PC-3 (cell line): ENCODE data around the gene OPRM1. TPM values are rescaled to one million over a fixed set of nuclear protein-coding genes. Genes with fewer than 3 reads are reported as not detected.

ENCODE experiments used
- ATAC-seq: fragments of 200-7000 bp; cut with Tn5 transposase; 2 replicates; pipeline ENCODE4 v1.9.1; 2020; ENCODE audit warnings: mild to moderate bottlenecking, moderate library complexity
- BruUV-seq: library from RNA; stranded (reverse); fragments of 400-500 nt; replicated peaks from 2 replicates; lab custom pipeline; 2021; lab: Mats Ljungman, UMichigan
- CTCF ChIA-PET: fragments of 300-600 bp; sonication (Branson Sonifier 250); formaldehyde crosslinking; loops from one replicate; lab custom pipeline; 2022; ENCODE audit warnings: antibody characterized with exemption; lab: Charles Lee
- POLR2A ChIA-PET: fragments of 300-600 bp; sonication (Branson Sonifier 250); formaldehyde crosslinking; loops from one replicate; lab custom pipeline; 2022; ENCODE audit warnings: antibody characterized with exemption; ENCODE audit not compliant: unreplicated experiment; lab: Charles Lee
- DNase-seq: peaks from one replicate; pipeline ENCODE4 v3.0.0-alpha.2; 2015
- H2AFZ ChIP-seq: fragments of 300-600 bp; sonication (generic); 2 replicates; pipeline ENCODE4 v1.6.0; 2016; ENCODE audit warnings: antibody characterized with exemption, low read length
- H3F3A ChIP-seq: fragments of 300-600 bp; sonication (generic); one replicate; pipeline ENCODE4 v1.6.0; 2017; ENCODE audit warnings: antibody characterized with exemption, low read length, control low read depth, mild to moderate bottlenecking; ENCODE audit not compliant: unreplicated experiment
- H3K27ac ChIP-seq: fragments of 300-600 bp; sonication (generic); 2 replicates; pipeline ENCODE4 v1.5.1; 2016; ENCODE audit warnings: mild to moderate bottlenecking, low read length
- H3K27me3 ChIP-seq: fragments of 300-600 bp; sonication (generic); 2 replicates; pipeline ENCODE4 v1.6.1; 2016; ENCODE audit warnings: low read length, mixed read lengths
- H3K36me3 ChIP-seq: fragments of 300-600 bp; sonication (generic); 2 replicates; pipeline ENCODE4 v1.6.1; 2016; ENCODE audit warnings: low read depth, mixed run types, low read length, mixed read lengths
- H3K4me1 ChIP-seq: fragments of 300-600 bp; sonication (generic); 2 replicates; pipeline ENCODE4 v1.5.1; 2016; ENCODE audit warnings: low read length; ENCODE audit not compliant: insufficient read depth
- H3K4me2 ChIP-seq: fragments of 300-600 bp; sonication (generic); 2 replicates; pipeline ENCODE4 v1.6.0; 2016; ENCODE audit warnings: low read length
- H3K4me3 ChIP-seq: fragments of 300-600 bp; sonication (generic); 2 replicates; pipeline ENCODE4 v1.5.1; 2016; ENCODE audit warnings: mild to moderate bottlenecking, low read length, mixed read lengths
- H3K79me2 ChIP-seq: fragments of 300-600 bp; sonication (generic); 2 replicates; pipeline ENCODE4 v1.6.1; 2017; ENCODE audit warnings: low read length, mixed read lengths
- H3K9ac ChIP-seq: fragments of 300-600 bp; sonication (generic); 2 replicates; pipeline ENCODE4 v1.6.0; 2016; ENCODE audit warnings: mild to moderate bottlenecking, low read length
- H3K9me2 ChIP-seq: fragments of 300-600 bp; sonication (generic); replicated peaks from 2 replicates; pipeline ENCODE4 v1.6.1; 2016; ENCODE audit warnings: mixed run types, low read length, mixed read lengths
- H3K9me3 ChIP-seq: fragments of 300-600 bp; sonication (generic); 2 replicates; pipeline ENCODE4 v1.6.1; 2016; ENCODE audit warnings: low read length, mixed read lengths
- H4K20me1 ChIP-seq: fragments of 300-600 bp; sonication (generic); 2 replicates; pipeline ENCODE4 v1.6.1; 2016; ENCODE audit warnings: low read length, mixed read lengths
- EZH2 ChIP-seq: fragments of 300-600 bp; sonication (generic); IDR thresholded peaks from one replicate; pipeline ENCODE4 v1.6.1; 2017; ENCODE audit warnings: antibody characterized with exemption, mild to moderate bottlenecking, low read length; ENCODE audit not compliant: unreplicated experiment
- EZH2phosphoT487 ChIP-seq: fragments of 300-600 bp; sonication (generic); IDR thresholded peaks from 2 replicates; pipeline ENCODE4 v1.6.1; 2018; ENCODE audit warnings: mild to moderate bottlenecking, antibody characterized with exemption, low read length, borderline replicate concordance
- intact Hi-C: fragments of 100-400 bp; cut with micrococcal nuclease; formaldehyde crosslinking; loops from 2 replicates; pipeline ENCODE4 v1.9.0; 2023
- total RNA-seq: library from RNA; depleted of rRNA; stranded (reverse); fragments of >200 nt; gene quantifications from 2 replicates; pipeline ENCODE4 v1.2.3, GENCODE V29; 2014
- TF ChIP-seq, protein P1 (sequence below): fragments of 300-600 bp; sonication (generic); conservative IDR thresholded peaks from 2 replicates; pipeline ENCODE4 v1.5.1; 2017; ENCODE audit warnings: antibody characterized with exemption, low read depth, mild to moderate bottlenecking, low read length

OPRM1 gene
- total RNA-seq, 1 experiment from 2014 or later: not detected

DNA sequence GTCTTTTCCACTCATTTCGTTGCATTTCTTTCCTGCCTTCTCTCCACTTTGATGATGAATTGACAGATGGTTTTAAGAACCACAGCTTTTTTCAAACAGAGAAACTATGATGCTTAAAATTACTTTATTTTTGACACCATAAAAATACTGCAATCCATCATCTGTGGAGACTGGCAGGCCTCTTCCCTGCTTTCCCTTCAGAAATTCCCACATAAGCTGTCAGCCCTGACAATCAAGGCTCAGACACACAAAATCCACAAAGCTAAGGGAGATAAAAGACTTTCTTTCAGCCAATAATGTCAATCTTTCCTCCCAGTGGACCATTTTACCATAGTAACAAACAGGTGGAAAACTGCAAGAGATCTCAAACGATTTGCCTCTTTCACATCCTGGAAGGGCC, 235.1 kb downstream of the OPRM1 start:
- no peaks in the 10 kb centered on the region for H3K9me2 ChIP-seq
- H3K27ac ChIP-seq: no peak overlapping the region
- H3F3A ChIP-seq: no peaks in the 10 kb centered on the region
- CTCF ChIA-PET: no interaction called here
- intact Hi-C loops: no loop called here
- H3K4me2 ChIP-seq: no peak overlapping the region
- no peaks in the 10 kb centered on the region for H3K27me3 ChIP-seq
- H3K9me3 ChIP-seq: no peaks in the 10 kb centered on the region
- H3K36me3 ChIP-seq: no peaks in the 10 kb centered on the region
- H3K4me3 ChIP-seq: no peak overlapping the region
- POLR2A ChIA-PET: interaction anchor here (0.6 kb wide), 1 partner anchor 131 kb away, joined by 3 read pairs; no protein-coding TSS in a partner anchor
- no TSS peak for BruUV-seq
- H3K9ac ChIP-seq: no peak overlapping the region
- no peaks in the 10 kb centered on the region for H4K20me1 ChIP-seq
- TF ChIP-seq EZH2 (no peak), EZH2phosphoT487 (no peak)
- TF ChIP-seq, protein P1, sequence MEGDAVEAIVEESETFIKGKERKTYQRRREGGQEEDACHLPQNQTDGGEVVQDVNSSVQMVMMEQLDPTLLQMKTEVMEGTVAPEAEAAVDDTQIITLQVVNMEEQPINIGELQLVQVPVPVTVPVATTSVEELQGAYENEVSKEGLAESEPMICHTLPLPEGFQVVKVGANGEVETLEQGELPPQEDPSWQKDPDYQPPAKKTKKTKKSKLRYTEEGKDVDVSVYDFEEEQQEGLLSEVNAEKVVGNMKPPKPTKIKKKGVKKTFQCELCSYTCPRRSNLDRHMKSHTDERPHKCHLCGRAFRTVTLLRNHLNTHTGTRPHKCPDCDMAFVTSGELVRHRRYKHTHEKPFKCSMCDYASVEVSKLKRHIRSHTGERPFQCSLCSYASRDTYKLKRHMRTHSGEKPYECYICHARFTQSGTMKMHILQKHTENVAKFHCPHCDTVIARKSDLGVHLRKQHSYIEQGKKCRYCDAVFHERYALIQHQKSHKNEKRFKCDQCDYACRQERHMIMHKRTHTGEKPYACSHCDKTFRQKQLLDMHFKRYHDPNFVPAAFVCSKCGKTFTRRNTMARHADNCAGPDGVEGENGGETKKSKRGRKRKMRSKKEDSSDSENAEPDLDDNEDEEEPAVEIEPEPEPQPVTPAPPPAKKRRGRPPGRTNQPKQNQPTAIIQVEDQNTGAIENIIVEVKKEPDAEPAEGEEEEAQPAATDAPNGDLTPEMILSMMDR: no peak
- no peaks in the 10 kb centered on the region for H3K79me2 ChIP-seq
- no peak for ATAC-seq
- no peaks in the 10 kb centered on the region for H3K4me1 ChIP-seq
- no peak overlapping the region for H2AFZ ChIP-seq
- no peak for DNase-seq

DNA sequence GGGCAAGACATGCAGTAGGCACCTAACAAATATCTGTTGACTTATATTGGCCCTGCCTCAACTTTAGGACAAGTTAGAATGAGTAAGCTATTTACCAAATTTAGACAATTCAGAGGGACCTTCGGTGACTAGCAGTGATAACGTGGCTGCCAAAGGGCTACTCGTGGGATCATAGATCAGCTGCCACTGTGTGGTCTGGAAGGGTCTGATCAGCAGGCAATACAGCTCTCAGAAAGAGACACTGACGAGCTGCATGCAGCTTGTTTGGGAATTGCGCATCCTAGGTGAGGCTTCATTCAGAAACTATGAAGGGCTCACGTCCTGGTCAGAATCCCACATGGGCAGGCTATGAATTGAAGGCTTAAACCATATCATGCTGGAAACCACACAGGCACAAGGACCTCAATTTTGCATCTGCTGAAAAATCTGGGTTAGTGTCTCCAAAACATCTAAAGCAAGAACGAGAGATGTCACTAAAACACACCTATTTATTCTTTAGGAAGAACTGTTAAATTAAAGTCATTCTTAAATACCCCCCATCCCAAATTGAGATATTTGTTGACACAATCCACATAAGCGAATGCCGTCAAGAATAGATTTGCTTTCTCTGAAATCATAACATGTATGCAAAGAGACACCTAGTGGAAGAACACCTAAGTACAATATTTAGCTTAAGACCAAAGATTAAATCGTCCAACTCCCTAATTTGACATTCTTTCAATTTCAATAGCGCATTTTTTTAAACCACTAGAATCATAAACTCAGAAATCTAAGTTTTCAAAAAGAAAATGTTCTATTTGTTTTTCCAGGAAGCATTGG, 238.0 kb downstream of the OPRM1 start:
- Histone ChIP-seq H3K27ac (no peak overlapping the region), H3K4me1 (no peaks in the 10 kb centered on the region), H4K20me1 (no peaks in the 10 kb centered on the region), H3F3A (no peaks in the 10 kb centered on the region), H3K79me2 (no peaks in the 10 kb centered on the region), H3K9ac (peak overlapping the region; percentile 34; the same call in 1 of the 2 replicates), H3K36me3 (no peaks in the 10 kb centered on the region), H3K4me2 (peak overlapping the region; percentile 93), H3K4me3 (peak overlapping the region; percentile 72), H3K9me3 (no peaks in the 10 kb centered on the region), H2AFZ (peak overlapping the region; percentile 95), H3K9me2 (no peaks in the 10 kb centered on the region), H3K27me3 (no peaks in the 10 kb centered on the region)
- ATAC-seq (peak; percentile 70), DNase-seq (peak; percentile 60)
- intact Hi-C loops: loop anchor here (1.0 kb wide), 2 partner anchors 93 to 123 kb away; no protein-coding TSS in a partner anchor
- POLR2A ChIA-PET: no interaction called here
- no TSS peak for BruUV-seq
- TF ChIP-seq EZH2phosphoT487: no peak
- TF ChIP-seq, protein P1: peak; percentile 68
- CTCF ChIA-PET: interaction anchor here (0.7 to 1.4 kb wide), 3 partner anchors 15 to 181 kb away, joined by 3 to 10 read pairs (median 3); no protein-coding TSS in a partner anchor
